MM.1S (cell line): Measurements from ENCODE around the gene RMND1.

Experiments
- DNase-seq: peaks from one replicate; pipeline ENCODE4 v3.0.0-alpha.2; 2015
- H2AFZ ChIP-seq: fragments of 300-600 bp; sonication (generic); 2 replicates; pipeline ENCODE4 v1.6.0; 2016; ENCODE audit warnings: antibody characterized with exemption, low read length
- H3F3A ChIP-seq: fragments of 300-600 bp; sonication (generic); 2 replicates; pipeline ENCODE4 v1.6.1; 2016; ENCODE audit warnings: mild to moderate bottlenecking, antibody characterized with exemption, low read length, moderate library complexity, mixed read lengths; ENCODE audit not compliant: insufficient read depth
- H3K27ac ChIP-seq: fragments of 300-600 bp; sonication (generic); 2 replicates; pipeline ENCODE4 v1.5.1; 2016; ENCODE audit warnings: mild to moderate bottlenecking, low read length
- H3K27me3 ChIP-seq: fragments of 300-600 bp; sonication (generic); replicated peaks from 2 replicates; pipeline ENCODE4 v1.6.0; 2016; ENCODE audit warnings: low read length; ENCODE audit not compliant: insufficient read depth
- H3K36me3 ChIP-seq: fragments of 300-600 bp; sonication (generic); replicated peaks from 2 replicates; pipeline ENCODE4 v1.6.1; 2016; ENCODE audit warnings: mild to moderate bottlenecking, low read length, mixed read lengths; ENCODE audit not compliant: insufficient read depth
- H3K4me1 ChIP-seq: fragments of 300-600 bp; sonication (generic); 2 replicates; pipeline ENCODE4 v1.6.1; 2016; ENCODE audit warnings: low read length, mixed read lengths
- H3K4me2 ChIP-seq: fragments of 300-600 bp; sonication (generic); 2 replicates; pipeline ENCODE4 v1.6.0; 2016; ENCODE audit warnings: low read depth, low read length
- H3K4me3 ChIP-seq: fragments of 300-600 bp; sonication (generic); 2 replicates; pipeline ENCODE4 v1.5.1; 2016; ENCODE audit warnings: low read length, mixed read lengths
- H3K79me2 ChIP-seq: fragments of 300-600 bp; sonication (generic); 2 replicates; pipeline ENCODE4 v1.6.1; 2016; ENCODE audit warnings: mixed run types, low read length, mixed read lengths
- H3K9ac ChIP-seq: fragments of 300-600 bp; sonication (generic); 2 replicates; pipeline ENCODE4 v1.6.1; 2016; ENCODE audit warnings: low read length, mixed read lengths
- H3K9me2 ChIP-seq: fragments of 300-600 bp; sonication (generic); replicated peaks from 2 replicates; pipeline ENCODE4 v1.6.1; 2016; ENCODE audit warnings: mild to moderate bottlenecking, low read length, mixed read lengths; ENCODE audit not compliant: insufficient read depth
- H3K9me3 ChIP-seq: fragments of 300-600 bp; sonication (generic); replicated peaks from 2 replicates; pipeline ENCODE4 v1.6.1; 2016; ENCODE audit warnings: mild to moderate bottlenecking, low read length, mixed read lengths; ENCODE audit not compliant: insufficient read depth
- H4K20me1 ChIP-seq: fragments of 300-600 bp; sonication (generic); 2 replicates; pipeline ENCODE4 v1.6.1; 2016; ENCODE audit warnings: mild to moderate bottlenecking, low read length, moderate library complexity, mixed read lengths; ENCODE audit not compliant: insufficient read depth
- CTCF ChIP-seq: fragments of 300-600 bp; sonication (generic); IDR thresholded peaks from 2 replicates; pipeline ENCODE4 v1.5.1; 2016; ENCODE audit warnings: antibody characterized with exemption, low read length, mixed read lengths
- EZH2 ChIP-seq: fragments of 300-600 bp; sonication (generic); optimal IDR thresholded peaks from 2 replicates; pipeline ENCODE3; 2017; ENCODE audit warnings: low read depth, mild to moderate bottlenecking, antibody characterized with exemption, low read length, mixed read lengths
- EZH2phosphoT487 ChIP-seq: fragments of 300-600 bp; sonication (generic); IDR thresholded peaks from 2 replicates; pipeline ENCODE4 v1.6.1; 2018; ENCODE audit warnings: antibody characterized with exemption, low read length

Gene RMND1

GRCh38 chr6:151422981-151423380 lies 28.9 kb downstream of the RMND1 start:
- no peak overlapping the region for H2AFZ ChIP-seq
- H4K20me1 ChIP-seq = no peaks in the 10 kb centered on the region
- no peaks in the 10 kb centered on the region for H3K27me3 ChIP-seq
- H3F3A ChIP-seq = no peaks in the 10 kb centered on the region
- H3K79me2 ChIP-seq = no peaks in the 10 kb centered on the region
- no peaks in the 10 kb centered on the region for H3K9me3 ChIP-seq
- H3K27ac ChIP-seq = no peak overlapping the region
- no peak overlapping the region for H3K9ac ChIP-seq
- no peak overlapping the region for H3K4me2 ChIP-seq
- H3K4me1 ChIP-seq = no peaks in the 10 kb centered on the region
- no peaks in the 10 kb centered on the region for H3K36me3 ChIP-seq
- H3K4me3 ChIP-seq = no peak overlapping the region
- H3K9me2 ChIP-seq = no peaks in the 10 kb centered on the region
- no peak for TF ChIP-seq CTCF
- no peak for TF ChIP-seq EZH2
- no peak for TF ChIP-seq EZH2phosphoT487
- DNase-seq = no peak

- no peaks in the 10 kb centered on the region for H3K9me3 ChIP-seq
- no peaks in the 10 kb centered on the region for H3K36me3 ChIP-seq
- no peak overlapping the region for H2AFZ ChIP-seq
- H3K27me3 ChIP-seq = no peaks in the 10 kb centered on the region
- no peaks in the 10 kb centered on the region for H3K4me1 ChIP-seq
- DNase-seq = no peak
- H3K9ac ChIP-seq = no peak overlapping the region
- H3K4me3 ChIP-seq = no peak overlapping the region
- no peaks in the 10 kb centered on the region for H4K20me1 ChIP-seq
- H3F3A ChIP-seq = no peaks in the 10 kb centered on the region
- H3K9me2 ChIP-seq = no peaks in the 10 kb centered on the region
- H3K4me2 ChIP-seq = no peak overlapping the region
- H3K79me2 ChIP-seq = no peaks in the 10 kb centered on the region
- TF ChIP-seq CTCF = no peak
- TF ChIP-seq EZH2 = no peak
- no peak for TF ChIP-seq EZH2phosphoT487
- H3K27ac ChIP-seq = no peak overlapping the region
Measured at GRCh38 chr6:151417477-151417876, 34.4 kb downstream of the RMND1 start.

- no peak for DNase-seq
- Histone ChIP-seq H3K4me2 (no peak overlapping the region), H2AFZ (no peak overlapping the region), H3K36me3 (no peaks in the 10 kb centered on the region), H4K20me1 (no peaks in the 10 kb centered on the region), H3K9me2 (no peaks in the 10 kb centered on the region), H3K4me1 (no peaks in the 10 kb centered on the region), H3F3A (no peaks in the 10 kb centered on the region), H3K9me3 (no peaks in the 10 kb centered on the region), H3K27ac (no peak overlapping the region), H3K79me2 (no peaks in the 10 kb centered on the region), H3K27me3 (no peaks in the 10 kb centered on the region), H3K9ac (no peak overlapping the region), H3K4me3 (no peak overlapping the region)
- TF ChIP-seq CTCF (no peak), EZH2 (no peak), EZH2phosphoT487 (no peak)
Measured at GRCh38 chr6:151414641-151415260, 37.2 kb downstream of the RMND1 start.
